ENCODE measurements around the gene WTAP.
A peak's percentile ranks its signal among the peaks of the same experiment; 100 is the strongest.
"Not testable (repeated sequence)": the region's sequence is repeated elsewhere in the genome, so short reads cannot be mapped to it uniquely, and the experiment has no call there.

WTAP gene

DNA sequence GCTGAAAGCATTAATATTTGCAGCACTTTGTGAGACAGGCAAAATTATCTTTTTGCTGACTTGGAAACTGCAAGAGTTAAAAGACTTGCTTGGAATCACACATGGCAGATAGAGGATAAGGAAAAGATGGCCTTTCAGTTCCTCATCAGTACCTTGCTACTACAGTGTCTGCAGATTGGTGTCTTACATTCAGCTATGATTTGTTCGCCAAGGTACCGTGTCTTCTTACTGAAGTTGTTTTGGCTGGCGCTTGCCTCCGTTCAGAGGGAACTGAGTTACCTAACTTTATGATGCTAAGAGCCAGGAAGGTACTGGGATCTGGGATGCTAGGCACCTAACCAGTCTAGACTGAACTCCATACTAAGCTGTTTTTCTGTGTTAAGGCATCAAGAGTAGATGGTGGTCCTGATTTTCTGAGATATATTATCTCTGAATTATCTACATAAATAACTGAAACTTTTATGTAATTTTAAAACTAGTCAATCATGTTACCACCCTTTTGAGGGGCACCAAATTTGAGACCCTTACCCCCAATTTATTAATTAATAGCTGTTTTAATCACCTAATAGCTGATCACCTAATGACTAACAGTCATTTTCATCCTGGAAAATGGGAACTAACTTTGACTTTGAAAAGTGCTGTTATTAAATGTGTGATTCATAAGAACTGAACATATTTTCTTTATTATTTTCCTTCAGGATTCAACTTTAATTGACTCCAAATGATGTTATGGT, 2.5 kb downstream of the WTAP start:
- DNase-seq (ENCODE audit: low spot score): no peak

GRCh38 chr6:159730332-159730676, 3.0 kb downstream of the WTAP start:
- DNase-seq (ENCODE audit: low spot score): no peak

GRCh38 chr6:159732550-159732949, 5.2 kb downstream of the WTAP start:
- DNase-seq (ENCODE audit: low spot score): not testable (repeated sequence)

GRCh38 chr6:159733395-159733794, 6.1 kb downstream of the WTAP start:
- not testable (repeated sequence) for DNase-seq (ENCODE audit: low spot score)

DNA sequence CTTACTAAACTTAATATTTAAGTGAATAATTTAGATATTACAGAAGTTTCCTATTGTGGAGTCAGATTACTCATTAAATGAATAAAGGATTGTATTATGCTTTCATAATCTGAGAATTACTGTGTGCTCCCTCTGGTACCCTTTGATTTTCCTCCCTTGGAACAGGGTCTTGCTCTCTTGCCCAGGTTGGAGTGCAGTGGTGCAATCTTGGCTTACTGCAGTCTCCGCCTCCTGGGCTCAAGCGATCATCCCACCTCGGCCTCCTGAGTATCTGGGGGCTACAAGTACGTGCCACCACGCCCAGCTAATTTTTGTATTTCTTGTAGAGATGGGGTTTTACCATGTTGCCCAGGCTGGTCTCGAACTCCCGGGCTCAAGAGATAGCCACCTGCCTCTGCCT, 9.6 kb downstream of the WTAP start:
- DNase-seq (ENCODE audit: low spot score): no peak

- DNase-seq (ENCODE audit: low spot score): no peak
These were observed 12.0 kb downstream of the WTAP start for GRCh38 chr6:159739341-159739740.

- DNase-seq (ENCODE audit: low spot score): no peak
These were observed 14.9 kb downstream of the WTAP start for GRCh38 chr6:159742165-159742564.

GRCh38 chr6:159745081-159745480, 17.8 kb downstream of the WTAP start:
- DNase-seq (ENCODE audit: low spot score): no peak

DNA sequence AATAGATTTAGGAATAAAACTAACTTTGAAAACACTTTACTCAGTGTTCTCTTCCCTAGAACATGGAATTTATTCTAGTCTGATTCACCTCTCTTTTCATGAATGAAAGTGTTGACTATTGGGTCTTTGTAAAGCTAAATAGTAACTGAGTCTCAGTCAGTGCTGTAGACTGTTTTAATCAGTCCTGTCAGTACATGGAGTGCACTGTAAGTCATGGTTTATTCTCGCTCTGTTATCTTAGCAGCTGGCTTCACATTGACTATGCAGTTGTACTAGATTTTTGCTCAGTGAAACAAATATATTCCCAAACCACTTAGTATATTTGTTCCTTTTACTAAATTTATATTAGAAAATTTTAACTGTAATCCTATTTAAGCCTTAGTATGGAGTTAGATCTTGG, 19.5 kb downstream of the WTAP start:
- DNase-seq (ENCODE audit: low spot score): no peak

DNA sequence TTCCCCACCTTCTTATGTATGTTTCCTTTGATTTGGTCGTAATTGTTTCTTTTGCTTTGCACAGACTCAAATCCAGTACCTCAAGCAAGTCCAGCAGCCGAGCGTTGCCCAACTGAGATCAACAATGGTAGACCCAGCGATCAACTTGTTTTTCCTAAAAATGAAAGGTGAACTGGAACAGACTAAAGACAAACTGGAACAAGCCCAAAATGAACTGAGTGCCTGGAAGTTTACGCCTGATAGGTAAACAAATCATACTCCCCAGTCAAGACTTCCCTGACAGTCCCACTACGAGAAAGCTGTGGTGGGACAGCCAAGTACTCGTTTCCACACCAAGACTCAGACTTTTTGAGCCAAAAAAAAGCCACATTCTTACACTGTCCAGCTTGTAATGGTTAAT, 20.8 kb downstream of the WTAP start:
- not testable (repeated sequence) for DNase-seq (ENCODE audit: low spot score)

DNA sequence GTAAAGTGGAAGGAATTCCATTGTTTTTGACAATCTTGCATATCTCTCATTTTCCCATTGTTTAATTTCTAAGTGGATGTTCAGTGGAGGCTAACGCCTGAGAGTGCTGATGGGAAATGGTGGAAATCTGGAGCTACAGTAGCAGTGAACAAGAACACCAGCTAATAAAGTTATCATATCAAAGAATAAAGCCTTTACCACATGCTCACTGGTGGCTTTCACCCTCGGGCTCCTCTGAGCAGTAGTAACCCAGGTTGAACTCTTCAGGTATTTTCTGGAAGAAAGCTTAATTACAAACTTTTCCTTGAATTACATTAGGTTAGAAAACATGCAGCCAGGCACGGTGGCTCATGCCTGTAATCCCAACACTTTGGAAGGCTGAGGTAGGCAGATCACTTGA, 24.1 kb downstream of the WTAP start:
- no peak for DNase-seq (ENCODE audit: low spot score)

- DNase-seq (ENCODE audit: low spot score): no peak
These were observed 26.0 kb downstream of the WTAP start for GRCh38 chr6:159753081-159753872.

- DNase-seq (ENCODE audit: low spot score): no peak
These were observed 27.1 kb downstream of the WTAP start for GRCh38 chr6:159754401-159754800.

DNA sequence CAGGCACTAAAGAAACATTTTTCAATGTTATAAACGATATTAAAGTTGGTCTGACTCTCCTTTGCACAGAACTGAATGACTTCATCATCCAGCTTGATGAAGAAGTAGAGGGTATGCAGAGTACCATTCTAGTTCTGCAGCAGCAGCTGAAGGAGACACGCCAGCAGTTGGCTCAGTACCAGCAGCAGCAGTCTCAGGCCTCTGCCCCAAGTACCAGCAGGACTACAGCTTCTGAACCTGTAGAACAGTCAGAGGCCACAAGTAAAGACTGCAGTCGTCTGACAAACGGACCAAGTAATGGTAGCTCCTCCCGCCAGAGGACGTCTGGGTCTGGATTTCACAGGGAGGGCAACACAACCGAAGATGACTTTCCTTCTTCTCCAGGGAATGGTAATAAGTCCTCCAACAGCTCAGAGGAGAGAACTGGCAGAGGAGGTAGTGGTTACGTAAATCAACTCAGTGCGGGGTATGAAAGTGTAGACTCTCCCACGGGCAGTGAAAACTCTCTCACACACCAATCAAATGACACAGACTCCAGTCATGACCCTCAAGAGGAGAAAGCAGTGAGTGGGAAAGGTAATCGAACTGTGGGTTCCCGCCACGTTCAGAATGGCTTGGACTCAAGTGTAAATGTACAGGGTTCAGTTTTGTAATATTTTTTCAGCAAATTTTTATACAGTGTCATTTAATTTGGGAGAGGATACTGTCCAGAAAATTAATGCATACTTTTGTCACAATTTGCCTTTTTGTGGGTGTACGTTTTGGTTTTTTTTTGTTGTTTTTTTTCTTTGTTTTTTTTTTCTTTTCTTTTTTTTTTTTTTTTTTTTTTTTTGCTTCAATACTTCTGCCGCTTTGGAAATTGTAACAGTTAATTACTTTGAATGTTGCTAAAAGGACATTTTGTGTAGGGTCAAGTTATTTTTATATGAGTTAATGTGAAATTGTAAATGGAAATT, 27.9 kb downstream of the WTAP start:
- DNase-seq (ENCODE audit: low spot score): no peak

DNA sequence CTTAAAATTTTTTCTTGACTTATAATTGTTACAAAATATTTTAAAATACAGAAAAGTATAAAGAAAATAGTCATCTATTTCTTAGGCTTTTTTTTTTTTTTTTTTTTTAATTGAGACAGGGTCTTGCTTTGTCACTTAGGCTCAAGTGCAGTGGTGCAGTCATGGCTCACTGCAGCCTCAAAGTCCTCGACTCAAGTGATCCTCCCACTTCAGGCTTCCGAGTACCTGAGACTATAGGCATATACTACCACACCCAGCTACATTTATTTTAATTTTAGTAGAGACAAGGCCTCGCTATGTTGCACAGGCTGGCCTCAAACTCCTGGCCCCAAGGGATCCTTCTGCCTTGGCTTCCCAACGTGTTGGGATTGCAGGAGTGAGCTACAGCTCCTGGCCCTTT, 29.2 kb downstream of the WTAP start:
- DNase-seq (ENCODE audit: low spot score): no peak

DNA sequence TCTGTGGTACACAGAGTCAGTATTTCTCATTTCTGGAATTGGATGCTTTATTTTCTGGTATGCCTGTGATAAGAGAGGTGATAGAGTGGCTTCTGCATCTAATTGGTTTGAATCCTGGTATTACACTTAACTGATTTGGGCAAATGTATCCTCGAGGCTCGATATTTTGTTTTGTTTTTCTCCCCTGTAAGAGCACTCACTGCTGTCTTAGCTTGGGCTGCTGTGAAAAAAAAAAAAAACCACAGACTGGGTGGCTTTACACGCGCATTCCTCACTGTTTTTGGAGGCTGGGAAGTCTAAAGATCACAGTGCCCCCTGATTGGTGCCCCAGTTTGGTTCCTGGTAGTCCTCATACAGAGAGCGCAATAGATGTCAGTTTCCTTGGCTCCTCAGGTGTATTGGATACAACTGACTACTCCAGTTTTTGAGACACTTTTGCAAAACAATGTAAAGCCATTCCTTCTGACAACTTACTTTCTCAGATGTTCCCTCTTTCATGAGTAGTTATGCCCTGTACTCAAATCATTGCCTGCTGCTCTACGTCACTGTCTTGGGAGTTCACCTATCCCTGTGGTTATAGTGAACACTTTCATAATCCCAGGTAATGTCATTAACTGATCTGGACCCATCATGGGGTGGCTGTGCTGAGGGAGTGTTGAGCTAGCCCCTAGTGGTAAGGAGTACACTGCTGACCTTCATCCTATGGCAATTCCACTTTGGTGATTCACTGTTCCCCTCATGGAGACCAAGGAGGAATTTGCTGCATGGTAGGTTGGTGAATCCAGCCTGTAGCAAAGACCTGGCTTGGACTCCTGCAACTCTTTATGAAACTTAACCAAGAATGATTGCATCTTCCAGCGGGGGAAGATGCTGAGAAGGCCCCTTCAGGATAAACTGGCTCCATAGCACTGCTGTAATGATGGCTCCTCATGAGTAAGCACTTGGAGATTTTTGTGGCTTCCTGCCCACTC, 31.0 kb downstream of the WTAP start:
- no peak for DNase-seq (ENCODE audit: low spot score)

GRCh38 chr6:159759645-159760044, 32.3 kb downstream of the WTAP start:
- DNase-seq (ENCODE audit: low spot score): no peak

DNA sequence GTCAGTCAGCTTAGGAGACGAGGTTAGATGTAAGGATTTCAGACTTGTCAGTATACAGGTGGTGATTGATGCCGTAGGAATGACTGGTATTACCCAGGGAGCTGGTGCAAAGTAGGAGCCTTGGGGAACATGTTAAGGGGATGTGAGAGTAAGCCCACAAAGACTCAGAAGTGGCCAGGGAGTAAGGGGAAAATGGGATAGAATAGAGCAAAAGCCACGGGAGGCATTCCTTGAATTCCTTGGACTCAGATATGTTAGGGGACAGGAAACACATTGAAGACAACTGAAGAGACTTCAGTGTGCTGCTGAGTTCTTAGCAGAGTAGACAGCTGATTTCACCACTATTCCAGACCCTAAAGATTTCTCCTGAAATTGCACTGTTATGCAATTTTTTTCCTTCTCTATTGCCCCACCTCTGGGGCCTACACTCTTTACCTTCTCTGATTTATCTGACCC, 33.3 kb downstream of the WTAP start:
- no peak for DNase-seq (ENCODE audit: low spot score)

GRCh38 chr6:159761129-159761872, 34.0 kb downstream of the WTAP start:
- DNase-seq (ENCODE audit: low spot score): peak; percentile 2

- DNase-seq (ENCODE audit: low spot score): peak; percentile 93
These were observed 34.8 kb downstream of the WTAP start, which contains the start of gene ACAT2 for GRCh38 chr6:159761873-159762680. Gene ACAT2 (plus strand): TSS chr6:159762045. CDS start chr6:159762088, 43 bp downstream.
